Measurements from ENCODE around the gene PRCD. TPM values are rescaled to one million over a fixed set of nuclear protein-coding genes. Genes with fewer than 3 reads are reported as not detected.

Gene PRCD
- polyA plus RNA-seq, 1 donor (not counting 4 experiments of a cell fraction or from before 2014, with no cell fraction given), result 1.2 TPM

GRCh38 chr17:76574166-76574565 is 34.3 kb downstream of the PRCD start:
- Histone ChIP-seq H2AFZ (ENCODE audit: control insufficient read depth, low read length) (no peak overlapping the region), H3K79me2 (ENCODE audit: control insufficient read depth, insufficient read depth, low read length) (no peaks in the 10 kb centered on the region), H3K9me1 (ENCODE audit: control insufficient read depth, extremely low read depth, insufficient read depth, low read length) (no peaks in the 10 kb centered on the region), H3K4me2 (ENCODE audit: control insufficient read depth, extremely low read depth, insufficient read depth, low read depth, low read length) (no peak overlapping the region), H3K36me3 (ENCODE audit: control insufficient read depth in 2 of 2, extremely low read depth in 1 of 2, insufficient read depth in 2 of 2, low read length in 2 of 2) (peaks cover 5 to 15% of the 10 kb centered on the region in 2 experiments), H3K4me1 (ENCODE audit: control insufficient read depth, extremely low read depth, insufficient read depth, low read length) (peaks cover 16% of the 10 kb centered on the region), H3K9me3 (ENCODE audit: control insufficient read depth, low read depth, low read length) (no peaks in the 10 kb centered on the region), H3K4me3 (ENCODE audit: control insufficient read depth in 2 of 3, extremely low read depth in 1 of 3, insufficient read depth in 2 of 3, low read depth in 1 of 3, low read length in 3 of 3) (no peak overlapping the region), H3K27ac (ENCODE audit: control insufficient read depth, insufficient read depth, low read length) (no peak overlapping the region), H4K20me1 (ENCODE audit: control insufficient read depth, extremely low read depth, insufficient read depth, low read length) (no peaks in the 10 kb centered on the region), H3K27me3 (ENCODE audit: control insufficient read depth, extremely low read depth, insufficient read depth, low read length) (no peaks in the 10 kb centered on the region), H3K9ac (ENCODE audit: control insufficient read depth, extremely low read depth, insufficient read depth, low read length) (no peak overlapping the region)
- no peak for FAIRE-seq
- TF ChIP-seq EZH2 (IDR thresholded peaks at IDR 0.05; ENCODE audit: low read length) (no peak), CTCF (optimal IDR thresholded peaks at IDR 0.05 in 1 of 3, IDR thresholded peaks at IDR 0.05 in 1 of 3, conservative IDR thresholded peaks at IDR 0.05 in 1 of 3; ENCODE audit: extremely low read depth in 1 of 3, insufficient read depth in 2 of 3, low read length in 3 of 3) (no peak)
- no peak for DNase-seq (ENCODE audit: low read depth, low spot score)
- dilution Hi-C loops (cut with MboI; ENCODE audit: extremely low pct_ligation_motif_present, low sequenced_read_pairs), result no loop called here

GRCh38 chr17:76575570-76575969 is 35.7 kb downstream of the PRCD start:
- Histone ChIP-seq H3K4me2 (ENCODE audit: control insufficient read depth, extremely low read depth, insufficient read depth, low read depth, low read length) (no peak overlapping the region), H3K9me1 (ENCODE audit: control insufficient read depth, extremely low read depth, insufficient read depth, low read length) (no peaks in the 10 kb centered on the region), H4K20me1 (ENCODE audit: control insufficient read depth, extremely low read depth, insufficient read depth, low read length) (no peaks in the 10 kb centered on the region), H3K79me2 (ENCODE audit: control insufficient read depth, insufficient read depth, low read length) (no peaks in the 10 kb centered on the region), H3K9me3 (ENCODE audit: control insufficient read depth, low read depth, low read length) (no peaks in the 10 kb centered on the region), H3K4me1 (ENCODE audit: control insufficient read depth, extremely low read depth, insufficient read depth, low read length) (peaks cover 26% of the 10 kb centered on the region), H3K27ac (ENCODE audit: control insufficient read depth, insufficient read depth, low read length) (no peak overlapping the region), H3K27me3 (ENCODE audit: control insufficient read depth, extremely low read depth, insufficient read depth, low read length) (no peaks in the 10 kb centered on the region), H3K36me3 (ENCODE audit: control insufficient read depth in 2 of 2, extremely low read depth in 1 of 2, insufficient read depth in 2 of 2, low read length in 2 of 2) (peaks cover 5 to 15% of the 10 kb centered on the region in 2 experiments), H3K9ac (ENCODE audit: control insufficient read depth, extremely low read depth, insufficient read depth, low read length) (no peak overlapping the region), H3K4me3 (ENCODE audit: control insufficient read depth in 2 of 3, extremely low read depth in 1 of 3, insufficient read depth in 2 of 3, low read depth in 1 of 3, low read length in 3 of 3) (no peak overlapping the region), H2AFZ (ENCODE audit: control insufficient read depth, low read length) (no peak overlapping the region)
- TF ChIP-seq EZH2 (IDR thresholded peaks at IDR 0.05; ENCODE audit: low read length) (no peak), CTCF (optimal IDR thresholded peaks at IDR 0.05 in 1 of 3, IDR thresholded peaks at IDR 0.05 in 1 of 3, conservative IDR thresholded peaks at IDR 0.05 in 1 of 3; ENCODE audit: extremely low read depth in 1 of 3, insufficient read depth in 2 of 3, low read length in 3 of 3) (no peak)
- DNase-seq (ENCODE audit: low read depth, low spot score) (no peak), FAIRE-seq (no peak)
- dilution Hi-C loops (cut with MboI; ENCODE audit: extremely low pct_ligation_motif_present, low sequenced_read_pairs), result no loop called here

All from keratinocyte (primary cell).